ENCODE data around the gene CACNA1I.

GRCh38 chr22:39724857-39725256 is 154.3 kb downstream of the CACNA1I start:
- no peak for TF ChIP-seq POLR2AphosphoS5 (IDR thresholded peaks at IDR 0.05; ENCODE audit: borderline replicate concordance, low read depth, low read length)
- TF ChIP-seq EZH2 (IDR thresholded peaks at IDR 0.05): no peak

Data from SK-N-MC (cell line).